ENCODE results near the gene KLHDC1.
A peak's percentile ranks its signal among the peaks of the same experiment; 100 is the strongest.
"Not testable (repeated sequence)": the region's sequence is repeated elsewhere in the genome, so short reads cannot be mapped to it uniquely, and the experiment has no call there.

KLHDC1 gene

DNA sequence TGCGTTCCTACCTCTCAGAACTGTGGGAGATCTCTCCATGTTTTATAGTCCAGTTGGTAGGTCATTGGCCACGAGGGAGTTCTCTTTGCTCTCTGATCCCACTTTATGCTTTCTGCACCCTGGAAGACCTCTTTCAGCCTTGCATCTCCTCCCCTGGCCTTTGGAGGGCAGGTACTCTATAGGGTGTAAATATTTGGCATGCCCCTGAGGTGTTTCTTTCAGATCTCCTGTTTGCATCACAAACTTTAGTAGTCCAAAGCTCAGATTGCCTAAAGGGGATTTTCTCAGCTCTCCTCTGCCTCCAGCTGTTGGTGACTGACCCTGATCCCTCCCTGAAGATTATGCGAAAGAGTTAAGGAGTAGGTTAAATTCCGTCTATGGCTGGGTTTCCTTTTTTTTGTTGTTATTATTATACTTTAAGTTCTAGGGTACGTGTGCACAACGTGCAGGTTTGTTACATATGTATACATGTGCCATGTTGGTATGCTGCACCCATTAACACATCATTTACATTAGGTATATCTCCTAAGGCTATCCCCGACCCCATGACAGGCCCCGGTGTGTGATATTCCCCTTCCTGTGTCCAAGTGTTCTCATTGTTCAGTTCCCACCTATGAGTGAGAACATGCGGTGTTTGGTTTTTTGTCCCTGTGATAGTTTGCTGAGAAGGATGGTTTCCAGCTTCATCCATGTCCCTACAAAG lies 29.0 kb downstream of the KLHDC1 start:
- not testable (repeated sequence) for DNase-seq

DNA sequence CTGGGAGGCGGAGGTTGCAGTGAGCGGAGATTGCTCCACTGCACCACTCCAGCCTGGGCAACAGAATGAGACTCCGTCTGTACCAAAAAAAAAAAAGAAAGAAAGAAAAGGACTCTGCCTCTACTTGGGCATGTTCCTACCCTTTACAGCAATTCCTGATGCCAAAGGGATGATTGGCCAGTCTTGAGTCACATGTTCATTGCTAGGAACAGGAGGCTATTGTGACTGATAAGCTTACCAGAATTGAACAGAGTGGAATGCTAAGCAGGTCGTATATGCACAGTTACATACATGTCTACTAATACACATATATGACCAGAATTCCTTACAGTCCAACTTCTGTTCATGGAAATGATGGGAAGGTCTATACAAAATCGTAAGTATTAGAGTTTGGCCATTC lies 34.3 kb downstream of the KLHDC1 start:
- DNase-seq = no peak

DNA sequence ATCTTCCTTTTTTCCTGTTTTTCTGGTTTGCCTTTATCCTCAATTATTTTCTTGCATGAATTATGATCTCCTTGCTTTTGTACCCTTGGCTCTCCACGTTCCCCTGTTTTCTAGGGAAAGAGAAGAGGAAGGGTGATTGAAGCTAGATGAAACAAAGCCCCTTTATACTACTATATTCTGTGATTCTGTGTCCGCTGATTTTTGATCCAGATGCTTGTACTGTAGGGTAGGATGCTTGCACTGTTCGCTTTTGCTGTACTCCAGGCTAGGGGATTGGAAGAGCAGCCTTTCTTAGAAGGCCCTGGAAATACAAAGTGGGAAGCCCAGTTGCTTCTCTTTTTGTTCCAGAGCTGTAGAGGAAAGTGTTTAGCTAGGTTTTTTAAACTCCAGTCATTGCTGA lies 40.0 kb downstream of the KLHDC1 start:
- DNase-seq = peak in 3 of 51 donors; percentile 4 to 7 (median 4)

DNA sequence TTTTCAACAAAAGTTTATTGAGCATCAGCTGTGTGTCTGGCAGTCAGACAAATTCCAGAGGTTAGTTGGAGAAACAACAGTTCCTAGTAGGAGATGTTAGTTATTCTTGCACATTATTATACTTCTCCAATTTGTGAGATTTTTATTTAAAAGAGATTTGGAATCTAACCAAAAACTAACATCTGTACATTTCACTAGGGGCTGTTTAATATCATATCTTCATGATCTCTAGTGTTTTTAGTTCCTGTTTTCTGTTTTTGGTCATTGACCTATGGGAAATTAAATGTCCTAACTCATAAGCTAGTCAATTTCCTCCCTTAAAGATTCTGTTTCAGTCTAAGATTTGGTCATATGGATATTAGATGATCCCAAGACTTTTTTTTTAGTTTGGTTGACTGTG lies 40.9 kb downstream of the KLHDC1 start:
- no peak for DNase-seq

DNA sequence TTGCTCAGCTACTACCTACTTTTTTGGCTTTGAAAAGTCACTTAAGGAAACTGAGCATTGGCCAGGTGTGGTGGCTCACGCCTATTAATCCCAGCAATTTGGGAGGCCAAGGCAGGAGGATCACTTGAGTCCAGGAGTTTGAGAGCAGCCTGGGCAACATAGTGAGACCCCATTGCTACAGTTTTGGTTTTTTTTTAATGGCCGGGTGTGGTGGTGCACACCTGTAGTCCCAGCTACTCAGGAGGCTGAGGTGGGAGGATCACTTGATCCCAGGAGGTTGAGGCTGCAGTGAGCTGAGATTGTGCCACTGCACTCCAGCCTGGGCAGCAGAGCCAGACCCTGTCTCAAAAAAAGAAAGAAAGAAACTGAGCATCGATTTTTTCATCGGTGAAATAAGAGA lies 42.7 kb downstream of the KLHDC1 start:
- DNase-seq = not testable (repeated sequence)

DNA sequence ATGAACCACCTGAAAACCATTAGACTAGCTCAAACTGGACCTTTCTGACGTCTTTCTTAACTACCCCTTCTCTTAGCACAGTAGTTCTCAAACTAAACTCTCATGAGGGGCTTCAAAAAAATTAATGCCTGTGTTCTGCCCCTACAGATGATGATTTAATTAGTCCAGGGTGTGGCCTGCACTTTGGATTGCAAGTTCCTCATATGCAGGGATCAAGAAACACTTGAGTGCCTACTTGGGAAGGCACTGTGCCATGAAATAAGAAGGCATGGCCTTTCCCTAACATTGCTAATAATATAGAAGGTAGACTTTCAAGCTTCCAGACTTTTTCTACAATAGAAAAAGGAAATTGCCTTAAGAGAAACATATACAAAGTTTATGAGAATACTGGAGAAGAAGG lies 52.3 kb downstream of the KLHDC1 start:
- DNase-seq = no peak

DNA sequence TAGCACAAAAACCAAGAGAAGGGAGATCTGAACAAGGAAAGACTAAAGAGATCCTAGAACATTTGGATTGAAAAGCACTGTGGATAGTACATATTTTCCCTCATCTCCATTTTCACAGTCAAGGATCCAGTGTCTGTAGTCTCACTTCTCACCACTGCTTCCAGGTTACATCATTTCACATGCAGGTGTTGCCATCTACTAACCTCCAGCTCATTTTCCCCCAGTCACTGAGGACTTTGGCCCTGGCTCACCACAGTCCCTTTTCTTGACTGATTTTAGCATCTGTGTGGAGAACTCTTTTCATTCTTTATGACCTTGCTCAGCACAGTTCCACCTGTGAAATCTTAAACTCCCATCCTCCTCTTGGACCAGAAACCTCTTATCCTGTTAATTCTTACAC lies 53.6 kb downstream of the KLHDC1 start:
- not testable (repeated sequence) for DNase-seq

DNA sequence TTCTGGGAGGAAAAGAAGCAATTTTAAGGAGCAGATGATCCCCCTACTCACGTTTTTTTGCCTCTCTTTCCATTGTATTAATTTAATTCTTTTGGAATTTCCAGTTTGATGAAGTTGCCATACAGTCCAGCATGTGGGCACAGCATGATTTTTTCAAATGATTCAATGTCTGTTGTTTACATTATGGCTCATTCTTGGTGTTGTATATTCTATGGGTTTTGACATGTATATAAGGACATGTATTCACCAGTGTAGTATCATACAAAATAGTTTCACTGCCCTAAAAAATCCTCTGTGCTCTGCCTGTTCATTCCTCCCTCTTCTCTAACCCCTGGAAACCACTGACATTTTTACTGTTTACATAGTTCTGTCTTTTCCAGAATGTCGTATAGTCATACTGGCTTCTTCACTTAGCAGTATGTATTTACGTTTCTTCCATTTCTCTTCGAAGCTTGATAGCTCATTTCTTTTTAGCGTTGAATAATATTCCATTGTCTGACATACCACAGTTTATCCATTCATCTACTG lies 61.7 kb downstream of the KLHDC1 start:
- DNase-seq = no peak

DNA sequence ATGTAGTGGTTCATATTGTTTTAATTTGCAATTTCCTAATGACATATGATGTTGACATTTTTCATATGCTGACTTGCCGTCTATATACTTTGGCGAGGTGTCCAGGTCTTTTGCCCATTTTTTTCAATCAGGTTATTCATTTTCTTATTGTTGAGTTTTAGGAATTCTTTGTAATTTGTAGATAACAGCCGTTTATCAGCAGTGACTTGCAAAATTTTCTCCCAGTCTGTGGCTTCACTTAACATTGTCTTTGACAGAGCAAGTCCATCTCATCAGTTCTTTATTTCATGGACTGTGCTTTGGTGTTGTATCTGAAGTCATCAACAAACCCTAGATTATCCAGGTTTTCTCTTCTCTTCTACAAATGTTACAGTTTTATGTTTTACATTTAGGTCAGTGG lies 62.5 kb downstream of the KLHDC1 start:
- no peak for DNase-seq

DNA sequence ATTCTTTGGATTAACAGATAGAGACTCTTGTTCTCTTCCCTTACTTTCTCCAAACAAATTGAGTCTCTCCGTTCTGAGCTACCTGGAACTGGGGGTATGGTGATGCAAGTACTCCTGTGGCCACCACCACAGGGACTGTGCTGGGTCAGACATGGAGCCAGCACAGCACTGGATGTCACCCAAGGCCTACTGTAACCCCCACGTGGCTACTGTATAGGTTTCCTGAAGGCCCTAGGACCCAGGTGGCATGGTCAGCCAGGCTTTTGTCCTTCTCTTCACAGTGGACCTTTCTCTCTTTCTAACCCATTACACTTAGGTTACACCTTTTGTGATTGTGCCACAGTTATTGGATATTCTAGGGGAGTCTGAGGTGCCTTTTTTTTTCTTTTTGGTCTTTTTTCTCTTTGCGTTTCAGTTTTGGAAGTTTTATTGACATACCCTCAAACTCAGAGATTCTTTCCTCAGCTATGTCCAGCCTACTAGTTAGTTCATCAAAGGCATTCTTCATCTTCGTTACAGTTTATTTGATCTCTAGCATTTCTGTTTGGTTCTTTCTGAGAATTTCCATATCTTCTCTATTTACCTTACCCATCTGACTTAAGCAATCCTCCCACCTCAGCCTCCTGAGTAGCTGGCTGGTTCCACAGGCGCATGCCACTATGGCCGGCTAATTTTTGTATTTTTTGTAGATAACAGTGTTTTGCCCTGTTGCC lies 69.1 kb downstream of the KLHDC1 start:
- no peak for DNase-seq

DNA sequence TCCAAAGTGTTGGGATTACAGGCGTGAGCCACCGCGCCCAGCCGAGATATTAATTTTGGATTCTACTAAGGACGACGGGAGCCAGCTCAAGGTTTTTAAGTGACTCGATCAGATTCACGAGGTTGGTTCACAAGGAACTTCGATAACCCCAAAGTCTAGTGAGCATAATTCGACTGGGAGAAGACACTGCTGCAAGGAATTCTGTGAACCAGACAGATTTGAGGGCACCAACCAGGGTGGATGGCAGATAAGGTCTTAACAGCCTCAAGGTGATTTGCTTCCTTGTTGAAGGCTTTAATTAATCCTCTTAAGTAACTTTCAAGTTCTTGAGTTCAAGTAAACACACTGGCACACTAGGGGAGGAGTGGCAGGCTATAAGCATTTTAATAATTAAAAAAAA lies 73.9 kb downstream of the KLHDC1 start:
- DNase-seq = no peak

DNA sequence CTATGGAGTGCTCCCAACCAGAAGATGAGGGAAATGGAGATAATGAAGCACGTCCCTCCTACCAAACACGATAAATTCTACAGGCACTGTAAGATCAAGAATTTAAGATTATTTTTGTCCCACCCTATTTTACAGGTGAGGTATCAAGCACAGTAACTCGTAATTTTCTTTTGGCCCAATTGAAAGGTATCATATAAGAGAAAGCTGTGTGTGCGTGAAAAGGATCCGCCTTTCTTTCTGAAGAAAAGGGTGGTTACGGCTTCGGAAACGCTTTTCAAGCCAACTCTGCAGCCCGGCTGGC lies 74.3 kb downstream of the KLHDC1 start:
- DNase-seq = no peak

DNA sequence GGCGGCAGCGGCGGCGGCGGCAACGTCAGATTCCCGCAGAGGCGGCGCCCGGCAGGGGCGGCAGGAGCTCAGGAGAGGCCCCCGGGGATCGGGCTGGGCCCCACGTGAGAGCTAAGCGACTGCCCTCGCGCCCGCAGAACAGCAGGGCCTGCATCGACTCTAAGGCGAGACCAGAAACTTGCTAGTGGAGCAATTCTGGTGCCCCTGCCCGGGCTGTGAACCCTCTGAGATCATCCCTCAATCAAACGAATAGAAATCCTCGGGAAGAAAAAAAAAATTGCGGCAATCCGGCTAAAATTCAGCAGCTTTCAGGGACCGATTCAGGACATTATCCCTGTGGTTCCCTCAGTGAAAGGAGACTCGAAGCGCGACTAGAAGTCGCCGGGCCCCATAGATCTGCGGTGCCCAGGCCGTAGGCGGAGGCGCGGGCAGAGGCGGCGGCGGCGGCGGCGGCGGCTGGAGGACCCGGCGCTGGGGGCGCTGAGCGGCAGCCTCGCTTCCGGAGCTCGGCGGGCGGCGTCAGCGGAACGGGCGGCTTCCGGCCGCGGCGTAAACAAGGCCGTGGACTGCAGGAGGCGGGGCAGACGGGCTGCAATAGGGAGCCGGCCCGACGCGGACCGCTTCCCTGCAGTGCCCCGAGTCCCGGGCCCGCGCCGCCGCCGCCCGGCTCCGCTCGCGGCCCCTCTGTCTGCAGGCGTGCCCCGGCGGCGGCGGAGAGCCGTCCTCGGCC lies 74.8 kb downstream of the KLHDC1 start, which contains the start of gene KLHDC2:
Gene KLHDC2, plus strand, starts transcription at position 583 of the 730 bp plus-strand sequence. CDS start 316 bp downstream, outside the sequence.
- DNase-seq = peak; percentile 22 to 91 (median 77)

DNA sequence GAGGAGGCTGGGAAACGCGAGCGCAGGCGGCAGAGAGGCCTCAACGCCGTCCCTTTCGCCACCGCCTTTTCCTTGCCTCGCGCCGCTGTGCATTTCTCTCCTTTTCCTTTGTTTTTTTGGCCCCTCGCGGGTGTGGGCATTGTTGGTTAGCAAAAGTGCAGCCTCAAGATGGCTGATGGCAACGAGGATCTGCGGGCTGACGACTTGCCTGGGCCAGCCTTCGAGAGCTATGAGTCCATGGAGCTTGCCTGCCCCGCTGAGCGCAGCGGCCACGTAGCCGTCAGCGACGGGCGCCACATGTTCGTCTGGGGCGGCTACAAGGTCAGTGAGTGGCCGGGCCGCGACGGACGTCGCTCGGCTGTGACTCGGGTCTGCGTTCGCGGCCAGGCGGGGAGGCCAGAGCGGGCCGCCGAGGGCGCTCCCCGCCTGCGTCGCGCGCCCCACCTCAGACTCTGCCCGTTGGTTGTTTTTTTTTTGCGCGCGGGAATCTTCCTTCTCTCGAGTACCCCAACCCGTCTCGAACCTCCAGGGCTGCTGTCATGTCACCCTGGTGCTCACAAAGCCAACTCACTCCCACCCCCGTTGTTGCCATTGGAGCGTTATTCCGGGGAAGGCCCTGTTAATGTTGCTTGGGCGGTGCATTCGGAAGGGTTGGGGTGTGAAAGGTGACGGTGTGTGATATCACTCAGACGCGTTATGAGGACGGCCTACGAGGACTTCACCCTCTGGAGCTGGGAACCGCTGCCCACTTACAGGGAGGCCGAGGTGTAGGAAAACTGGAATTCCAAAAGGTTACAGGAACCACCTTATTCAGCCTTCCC lies 75.6 kb downstream of the KLHDC1 start:
- DNase-seq = peak in 38 of 51 donors; percentile 17 to 77 (median 42)

DNA sequence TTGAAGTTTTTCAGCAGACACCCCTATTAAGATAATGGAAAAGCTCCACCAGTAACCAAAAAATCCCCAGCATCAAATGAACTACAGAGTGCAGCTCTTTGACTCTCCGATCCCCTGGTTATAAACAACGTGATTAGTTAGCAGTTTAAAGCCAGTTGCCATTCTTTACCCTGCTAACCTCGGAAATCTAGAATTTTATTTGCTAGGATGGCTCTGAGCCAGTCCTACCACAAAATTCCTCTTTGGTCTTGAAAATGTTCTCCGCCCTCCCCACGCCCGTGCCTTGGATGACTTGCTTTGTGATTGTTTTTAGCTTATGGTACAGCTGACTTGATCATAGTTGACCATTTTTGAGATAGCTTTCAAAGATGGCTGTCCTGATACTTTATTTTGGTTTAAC lies 76.3 kb downstream of the KLHDC1 start:
- peak in 2 of 51 donors; percentile 5 to 7 for DNase-seq

DNA sequence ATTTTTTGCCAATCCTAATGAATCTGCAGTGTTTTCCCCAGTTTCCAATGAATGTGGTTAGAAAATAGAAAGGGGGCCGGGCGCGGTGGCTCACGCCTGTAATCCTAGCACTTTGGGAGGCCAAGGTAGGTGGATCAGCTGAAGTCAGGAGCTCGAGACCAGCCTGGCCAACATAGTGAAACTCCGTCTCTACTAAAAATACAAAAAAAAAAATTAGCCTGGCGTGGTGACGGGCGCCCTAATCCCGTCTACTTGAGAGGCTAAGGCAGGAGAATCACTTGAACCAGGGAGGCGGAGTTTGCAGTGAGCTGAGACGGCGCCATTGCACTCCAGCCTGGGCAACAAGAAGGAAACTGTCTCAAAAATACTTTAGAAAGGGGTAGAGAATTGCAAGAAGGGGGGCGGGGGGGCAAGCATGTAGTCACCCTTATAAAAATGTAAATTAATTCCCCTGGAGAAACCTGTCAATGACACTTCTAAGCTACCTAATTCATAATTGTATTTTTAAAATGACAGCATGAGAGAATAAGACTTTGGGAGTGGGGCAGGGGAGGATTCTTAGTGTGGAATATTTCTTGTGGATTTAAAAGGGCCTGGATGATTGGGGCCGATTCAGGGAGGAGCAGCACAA lies 76.8 kb downstream of the KLHDC1 start:
- DNase-seq = peak in 2 of 51 donors; percentile 3 to 5

DNA sequence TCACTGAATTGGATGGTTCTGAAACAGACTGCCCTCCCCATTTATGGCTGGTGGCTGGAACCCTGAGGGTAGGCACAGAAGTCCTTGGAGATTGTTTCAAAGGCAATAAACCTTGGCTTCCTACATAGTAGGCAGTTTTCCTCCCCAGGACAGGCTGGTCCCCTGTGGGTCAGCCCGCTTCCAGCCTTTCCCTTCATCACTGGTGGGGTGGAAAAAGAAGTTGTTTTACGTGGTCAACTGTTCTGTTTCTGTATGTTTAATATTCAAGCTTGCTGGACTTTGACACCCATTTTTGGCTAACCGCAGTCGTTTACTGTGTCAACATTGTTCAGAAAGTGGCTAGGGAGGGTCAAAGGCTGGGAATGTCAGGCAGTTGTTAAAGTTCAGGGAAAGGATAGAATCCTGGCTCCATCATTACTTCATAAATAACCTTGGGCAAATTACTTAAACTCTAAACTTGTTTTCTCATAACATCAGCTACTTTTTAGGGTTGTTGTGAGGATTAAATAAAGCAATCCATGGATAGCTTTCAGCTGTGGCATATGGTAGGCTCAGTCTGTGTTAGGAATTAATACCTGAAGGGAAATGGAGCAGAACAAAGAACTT lies 77.4 kb downstream of the KLHDC1 start:
- no peak for DNase-seq

DNA sequence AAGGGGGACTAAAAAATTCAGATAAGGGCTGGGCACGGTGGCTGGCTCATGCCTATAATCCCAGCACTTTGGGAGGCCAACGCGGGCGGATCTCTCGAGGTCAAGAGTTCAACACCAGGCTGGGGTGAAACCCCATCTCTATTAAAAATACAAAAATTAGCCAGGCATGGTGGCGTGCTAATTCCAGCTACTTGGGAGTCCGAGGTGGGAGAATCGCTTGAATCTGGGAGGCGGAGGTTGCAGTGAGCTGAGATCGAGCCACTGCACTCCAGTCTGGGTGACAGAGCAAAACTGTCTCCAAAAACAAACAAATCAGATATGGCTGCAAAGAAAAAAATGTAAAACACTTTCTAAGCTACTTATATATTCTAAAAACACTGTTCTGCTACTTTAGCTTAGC lies 78.8 kb downstream of the KLHDC1 start:
- DNase-seq = not testable (repeated sequence)

DNA sequence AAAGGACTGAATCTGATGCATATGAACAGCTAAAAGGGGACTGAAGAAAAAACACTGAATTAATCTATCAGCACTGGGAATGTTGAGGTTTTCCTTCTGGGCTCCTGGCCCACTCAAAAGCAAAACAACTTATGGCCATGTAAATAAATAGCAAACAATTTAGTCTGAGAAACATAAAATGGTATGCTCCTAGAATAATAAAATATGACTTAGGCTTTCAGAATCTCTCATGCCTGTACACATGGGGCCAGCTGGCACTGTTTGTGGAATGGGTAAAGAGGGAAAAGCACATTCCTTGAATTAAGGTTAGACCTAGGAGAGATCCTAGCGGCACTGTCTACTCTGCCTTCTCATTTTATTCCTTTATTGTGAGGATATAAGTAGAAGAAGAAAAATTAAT lies 81.2 kb downstream of the KLHDC1 start:
- no peak for DNase-seq

DNA sequence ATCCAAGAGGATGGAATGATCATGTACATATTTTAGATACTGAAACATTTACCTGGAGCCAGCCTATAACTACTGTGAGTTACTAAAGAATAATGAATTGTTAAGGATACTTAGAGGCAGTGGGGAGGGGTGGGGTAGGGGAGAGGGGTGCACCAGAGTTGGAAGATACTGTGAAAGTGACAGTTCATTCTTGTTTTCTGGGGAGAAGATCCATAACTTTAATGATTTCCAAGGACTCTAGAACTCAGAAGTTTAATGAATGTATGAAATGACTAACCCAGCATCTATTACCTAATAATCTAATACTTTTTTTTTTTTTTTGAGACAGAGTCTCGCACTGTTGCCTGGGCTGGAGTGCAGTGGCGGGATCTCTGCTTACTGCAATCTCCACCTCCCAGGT lies 85.5 kb downstream of the KLHDC1 start:
- no peak for DNase-seq
